ENCODE results near the gene SLC6A3.

GRCh38 chr5:1412163-1412562 lies 33.1 kb downstream of the SLC6A3 start:
- TF ChIP-seq CTCF (conservative IDR thresholded peaks at IDR 0.05 in 1 of 2, IDR thresholded peaks at IDR 0.05 in 1 of 2; ENCODE audit: low read depth in 1 of 2, low read length in 2 of 2) (no peak), EZH2 (IDR thresholded peaks at IDR 0.05; ENCODE audit: low read length, missing control alignments) (no peak)

All from fibroblast of lung (primary cell).